Stimulated activated naive B cell treated with anti-CD40 and anti-IgM and Interleukin-4, amounts not matched to agents 10 μg/mL and 1 μg/mL and 100 μg/mL, for 72 hours (primary cell): ENCODE results near the gene DISP3.

Source experiments
- ATAC-seq, 2 donors: fragments of 150-1000 bp; cut with Tn5 transposase; replicated peaks; 2 replicates each; pipeline ENCODE4 v1.10.0; 2021; ENCODE audit warnings: moderate library complexity in 1 of 2
- DNase-seq: peaks from one replicate; pipeline ENCODE4 v3.0.0; 2021
- H3K27ac Mint-ChIP-seq: one replicate; pipeline ENCODE4 v1.8.0; 2022; ENCODE audit warnings: mild to moderate bottlenecking, mixed read lengths
- H3K27me3 Mint-ChIP-seq, 2 donors: one replicate each; pipeline ENCODE4 v1.8.0; 2022; ENCODE audit warnings: mixed read lengths in 2 of 2
- H3K36me3 Mint-ChIP-seq, 2 donors: one replicate each; pipeline ENCODE4 v1.8.0; 2022; ENCODE audit warnings: mixed read lengths in 2 of 2, mild to moderate bottlenecking in 1 of 2
- H3K4me1 Mint-ChIP-seq, 2 donors: one replicate each; pipeline ENCODE4 v1.8.0; 2022; ENCODE audit warnings: mixed read lengths in 2 of 2, mild to moderate bottlenecking in 1 of 2
- H3K4me3 Mint-ChIP-seq, 2 donors: one replicate each; pipeline ENCODE4 v1.8.0; 2022; ENCODE audit warnings: mild to moderate bottlenecking in 2 of 2, mixed read lengths in 2 of 2, moderate library complexity in 1 of 2
- H3K9me3 Mint-ChIP-seq, 2 donors: one replicate each; pipeline ENCODE4 v1.8.0; 2022; ENCODE audit warnings: mixed read lengths in 2 of 2, mild to moderate bottlenecking in 1 of 2

The DISP3 gene

GRCh38 chr1:11563560-11564069 is 84.7 kb downstream of the DISP3 start:
- Mint-ChIP-seq H3K4me3 (no peak overlapping the region), H3K9me3 (no peaks in the 10 kb centered on the region), H3K27me3 (peaks cover 26 to 28% of the 10 kb centered on the region in 2 donors), H3K36me3 (no peaks in the 10 kb centered on the region), H3K4me1 (peaks cover 10 to 11% of the 10 kb centered on the region in 2 donors), H3K27ac (no peak overlapping the region)
- DNase-seq (peak; percentile 25), ATAC-seq (peak; percentile 89 to 92)

DNA sequence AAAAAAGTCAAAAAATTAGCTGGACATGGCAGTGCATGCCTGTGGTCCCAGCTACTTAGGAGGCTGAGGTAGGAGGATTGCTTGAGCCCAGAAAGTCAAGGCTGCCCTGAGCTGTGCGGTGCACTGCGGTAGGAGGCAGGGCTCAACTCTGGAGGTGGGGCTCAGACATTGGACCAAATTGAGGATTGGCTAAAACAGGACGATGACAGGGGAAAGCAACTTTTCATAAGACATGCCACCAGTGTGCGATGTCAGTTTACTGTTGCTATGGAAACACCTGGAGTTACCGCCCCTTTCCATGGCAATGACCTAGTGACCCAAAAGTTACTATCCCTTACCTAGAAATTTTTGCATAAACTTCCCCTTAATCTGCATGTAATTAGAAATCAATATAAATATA is 85.3 kb downstream of the DISP3 start:
- H3K4me3 Mint-ChIP-seq = no peak overlapping the region
- H3K27ac Mint-ChIP-seq = no peak overlapping the region
- no peaks in the 10 kb centered on the region for H3K36me3 Mint-ChIP-seq
- peaks cover 23 to 26% of the 10 kb centered on the region in 2 donors for H3K27me3 Mint-ChIP-seq
- no peak for DNase-seq
- no peaks in the 10 kb centered on the region for H3K9me3 Mint-ChIP-seq
- H3K4me1 Mint-ChIP-seq = peaks cover 10 to 11% of the 10 kb centered on the region in 2 donors
- ATAC-seq = no peak

- no peak overlapping the region for H3K27ac Mint-ChIP-seq
- no peak for ATAC-seq
- no peaks in the 10 kb centered on the region for H3K9me3 Mint-ChIP-seq
- H3K4me3 Mint-ChIP-seq = no peak overlapping the region
- H3K4me1 Mint-ChIP-seq = peaks cover 10 to 17% of the 10 kb centered on the region in 2 donors
- H3K27me3 Mint-ChIP-seq = peaks cover 36 to 38% of the 10 kb centered on the region in 2 donors
- H3K36me3 Mint-ChIP-seq = no peaks in the 10 kb centered on the region
- DNase-seq = no peak
Observed at GRCh38 chr1:11566042-11566850, 87.3 kb downstream of the DISP3 start.

- H3K36me3 Mint-ChIP-seq = no peaks in the 10 kb centered on the region
- H3K4me1 Mint-ChIP-seq = peaks cover 10 to 17% of the 10 kb centered on the region in 2 donors
- DNase-seq (no peak), ATAC-seq (no peak)
- H3K4me3 Mint-ChIP-seq = no peak overlapping the region
- no peaks in the 10 kb centered on the region for H3K9me3 Mint-ChIP-seq
- H3K27ac Mint-ChIP-seq = no peak overlapping the region
- peaks cover 34 to 40% of the 10 kb centered on the region in 2 donors for H3K27me3 Mint-ChIP-seq
Observed at GRCh38 chr1:11567244-11568065, 88.5 kb downstream of the DISP3 start.

DNA sequence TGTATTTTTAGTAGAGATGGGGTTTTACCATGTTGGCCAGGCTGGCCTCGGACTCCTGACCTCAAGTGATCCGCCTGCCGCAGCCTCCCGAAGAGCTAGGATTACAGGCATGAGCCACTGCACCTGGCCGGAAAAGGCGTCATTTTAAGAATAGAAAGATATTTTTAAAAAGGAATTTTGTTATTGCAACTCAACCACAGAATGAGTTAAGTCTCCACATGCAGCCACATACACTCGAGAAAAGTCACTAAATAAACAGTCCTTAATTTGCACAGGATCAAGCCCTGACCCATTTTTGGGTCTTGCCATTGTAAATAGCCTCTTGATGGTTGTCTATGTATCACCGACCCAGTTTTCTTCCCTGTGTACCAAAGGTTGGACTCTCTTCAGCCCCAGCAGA is 89.7 kb downstream of the DISP3 start:
- no peak for DNase-seq
- H3K4me3 Mint-ChIP-seq = no peak overlapping the region
- peaks cover 6 to 11% of the 10 kb centered on the region in 2 donors for H3K4me1 Mint-ChIP-seq
- no peak overlapping the region for H3K27ac Mint-ChIP-seq
- ATAC-seq = no peak
- no peaks in the 10 kb centered on the region for H3K36me3 Mint-ChIP-seq
- no peaks in the 10 kb centered on the region for H3K9me3 Mint-ChIP-seq
- H3K27me3 Mint-ChIP-seq = peaks cover 31 to 38% of the 10 kb centered on the region in 2 donors

- Mint-ChIP-seq H3K4me1 (peaks cover 0 to 5% of the 10 kb centered on the region in 2 donors), H3K36me3 (no peaks in the 10 kb centered on the region), H3K27ac (no peak overlapping the region), H3K27me3 (peaks cover 31 to 33% of the 10 kb centered on the region in 2 donors), H3K9me3 (no peaks in the 10 kb centered on the region), H3K4me3 (no peak overlapping the region)
- ATAC-seq = no peak
- DNase-seq = no peak
Observed at GRCh38 chr1:11569551-11569950, 90.6 kb downstream of the DISP3 start.

DNA sequence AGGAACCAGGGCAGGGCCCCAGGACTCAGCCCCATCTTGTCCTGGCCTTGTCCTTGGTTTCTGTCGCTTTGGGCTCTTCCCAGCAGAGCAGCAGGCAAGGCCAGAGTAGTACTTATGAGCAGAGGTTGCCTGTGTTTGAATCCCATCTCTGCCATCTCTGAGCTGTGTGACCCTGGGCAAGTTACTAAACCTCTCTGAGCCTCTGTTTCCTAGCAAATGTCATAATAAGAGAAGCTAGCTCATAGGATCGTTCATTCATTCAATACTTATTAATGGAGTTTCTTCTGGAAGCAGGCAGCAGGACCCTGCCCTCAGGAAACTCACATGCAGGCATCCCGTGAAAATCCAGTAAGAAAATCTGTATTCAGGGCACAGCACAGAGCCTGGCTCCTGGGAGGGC is 91.0 kb downstream of the DISP3 start:
- no peaks in the 10 kb centered on the region for H3K36me3 Mint-ChIP-seq
- ATAC-seq (no peak), DNase-seq (no peak)
- H3K27me3 Mint-ChIP-seq = peaks cover 31 to 33% of the 10 kb centered on the region in 2 donors
- no peaks in the 10 kb centered on the region for H3K9me3 Mint-ChIP-seq
- H3K27ac Mint-ChIP-seq = no peak overlapping the region
- no peak overlapping the region for H3K4me3 Mint-ChIP-seq
- peaks cover 0 to 5% of the 10 kb centered on the region in 2 donors for H3K4me1 Mint-ChIP-seq

DNA sequence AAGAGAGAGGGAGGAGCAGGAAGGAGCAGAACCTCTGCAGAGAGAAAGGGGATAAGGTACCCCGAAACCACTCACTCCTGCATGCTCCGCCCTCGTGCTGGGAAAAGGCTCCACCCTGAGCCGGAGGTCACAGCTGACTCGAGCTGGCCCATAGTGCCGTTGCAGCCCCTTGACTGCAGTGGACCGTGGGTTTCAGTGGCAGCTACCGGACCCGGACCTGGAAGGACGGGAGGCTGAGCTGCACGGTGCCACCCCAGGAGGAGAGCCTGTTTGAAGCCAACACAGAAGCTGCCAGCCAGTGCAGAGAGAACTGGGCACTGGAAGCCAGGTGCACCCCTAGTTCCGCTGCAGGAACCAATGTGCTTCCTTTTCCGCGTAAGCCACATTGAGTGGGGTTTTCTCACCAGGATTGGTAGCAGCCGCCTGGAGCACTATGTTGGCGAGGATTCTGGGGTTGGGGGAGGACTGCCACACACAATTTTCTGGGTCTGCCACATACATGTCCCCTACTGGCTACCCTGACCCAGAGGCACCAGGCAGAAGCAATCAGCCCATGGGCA is 91.9 kb downstream of the DISP3 start:
- ATAC-seq (no peak), DNase-seq (no peak)
- Mint-ChIP-seq H3K27me3 (peaks cover 32 to 33% of the 10 kb centered on the region in 2 donors), H3K9me3 (no peaks in the 10 kb centered on the region), H3K4me1 (peaks cover 0 to 5% of the 10 kb centered on the region in 2 donors), H3K27ac (no peak overlapping the region), H3K4me3 (no peak overlapping the region), H3K36me3 (no peaks in the 10 kb centered on the region)

- Mint-ChIP-seq H3K4me3 (no peak overlapping the region), H3K9me3 (no peaks in the 10 kb centered on the region), H3K36me3 (no peaks in the 10 kb centered on the region), H3K27me3 (peaks cover 33 to 39% of the 10 kb centered on the region in 2 donors), H3K27ac (no peak overlapping the region), H3K4me1 (peaks cover 0 to 5% of the 10 kb centered on the region in 2 donors)
- no peak for ATAC-seq
- DNase-seq = no peak
Observed at GRCh38 chr1:11571906-11572616, 93.1 kb downstream of the DISP3 start.

- H3K9me3 Mint-ChIP-seq = no peaks in the 10 kb centered on the region
- H3K36me3 Mint-ChIP-seq = no peaks in the 10 kb centered on the region
- no peak overlapping the region for H3K4me3 Mint-ChIP-seq
- H3K4me1 Mint-ChIP-seq = peaks cover 0 to 5% of the 10 kb centered on the region in 2 donors
- ATAC-seq (no peak), DNase-seq (no peak)
- H3K27ac Mint-ChIP-seq = no peak overlapping the region
- peaks cover 35 to 41% of the 10 kb centered on the region in 2 donors for H3K27me3 Mint-ChIP-seq
Observed at GRCh38 chr1:11573116-11573692, 94.2 kb downstream of the DISP3 start.

GRCh38 chr1:11575553-11575952 is 96.6 kb downstream of the DISP3 start:
- Mint-ChIP-seq H3K36me3 (no peaks in the 10 kb centered on the region), H3K4me1 (peaks cover 0 to 4% of the 10 kb centered on the region in 2 donors), H3K27ac (no peak overlapping the region), H3K4me3 (no peak overlapping the region), H3K27me3 (peaks cover 26 to 31% of the 10 kb centered on the region in 2 donors), H3K9me3 (no peaks in the 10 kb centered on the region)
- no peak for DNase-seq
- ATAC-seq = no peak

DNA sequence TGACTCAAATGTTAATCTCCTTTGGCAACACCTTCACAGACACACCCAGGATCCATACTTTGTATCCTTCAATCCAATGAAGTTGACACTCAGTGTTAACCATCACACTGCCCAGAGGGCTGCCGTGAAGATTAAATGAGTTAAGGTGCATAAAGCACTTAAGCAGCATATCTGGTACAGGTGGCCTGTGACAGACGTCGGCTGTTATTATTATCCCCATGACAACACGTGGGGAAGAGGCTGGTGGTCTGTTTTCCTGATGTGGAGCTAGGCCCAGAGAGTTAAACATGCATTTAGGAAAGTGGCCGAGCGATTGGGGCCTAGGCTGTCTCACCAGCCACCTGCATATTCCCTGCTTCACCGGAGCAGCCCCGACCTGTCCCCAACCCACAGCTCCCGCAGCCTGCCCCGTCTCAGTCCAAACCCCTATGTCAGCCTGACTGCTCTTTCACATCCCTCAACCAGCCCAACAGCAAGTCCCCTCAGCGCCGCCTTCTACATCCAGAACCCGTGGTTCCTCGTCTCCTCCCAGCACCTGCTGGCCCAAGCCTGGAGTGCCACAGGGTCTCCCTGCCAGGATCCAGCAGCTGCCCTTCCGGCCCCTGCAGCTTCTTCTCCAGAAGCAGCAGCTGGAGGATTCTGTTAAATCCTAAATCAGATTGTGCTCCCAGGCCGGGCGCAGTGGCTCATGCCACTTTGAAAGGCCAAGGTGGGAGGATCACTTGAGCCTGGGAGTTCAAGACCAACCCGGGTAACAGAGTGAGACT is 97.3 kb downstream of the DISP3 start:
- DNase-seq = no peak
- Mint-ChIP-seq H3K4me1 (no peaks in the 10 kb centered on the region), H3K4me3 (no peak overlapping the region), H3K27me3 (peaks cover 23 to 25% of the 10 kb centered on the region in 2 donors), H3K27ac (no peak overlapping the region), H3K36me3 (no peaks in the 10 kb centered on the region), H3K9me3 (no peaks in the 10 kb centered on the region)
- ATAC-seq = no peak

- H3K9me3 Mint-ChIP-seq = peaks cover 0 to under 1% of the 10 kb centered on the region in 2 donors
- peaks cover 28 to 30% of the 10 kb centered on the region in 2 donors for H3K27me3 Mint-ChIP-seq
- no peak overlapping the region for H3K4me3 Mint-ChIP-seq
- DNase-seq = no peak
- no peaks in the 10 kb centered on the region for H3K4me1 Mint-ChIP-seq
- no peak overlapping the region for H3K27ac Mint-ChIP-seq
- H3K36me3 Mint-ChIP-seq = no peaks in the 10 kb centered on the region
- no peak for ATAC-seq
Observed at GRCh38 chr1:11578004-11578403, 99.0 kb downstream of the DISP3 start.
